HEK293T (cell line): Measurements from ENCODE around the gene GRSF1.

Experiments used
- BHLHE40 ChIP-seq: fragments of 450-650 bp; IDR thresholded peaks from 2 replicates; pipeline ENCODE4 v1.6.1; 2016; ENCODE audit warnings: mild to moderate bottlenecking, moderate library complexity, borderline replicate concordance
- FOXA1 ChIP-seq: fragments of 450-650 bp; IDR thresholded peaks from 2 replicates; pipeline ENCODE4 v1.6.1; 2016; ENCODE audit warnings: mild to moderate bottlenecking
- SP1 ChIP-seq: fragments of 450-650 bp; IDR thresholded peaks from 2 replicates; pipeline ENCODE4 v1.6.1; 2017
- SUZ12 ChIP-seq: fragments of 450-650 bp; IDR thresholded peaks from 2 replicates; pipeline ENCODE4 v1.6.1; 2016; ENCODE audit warnings: mild to moderate bottlenecking

DNA sequence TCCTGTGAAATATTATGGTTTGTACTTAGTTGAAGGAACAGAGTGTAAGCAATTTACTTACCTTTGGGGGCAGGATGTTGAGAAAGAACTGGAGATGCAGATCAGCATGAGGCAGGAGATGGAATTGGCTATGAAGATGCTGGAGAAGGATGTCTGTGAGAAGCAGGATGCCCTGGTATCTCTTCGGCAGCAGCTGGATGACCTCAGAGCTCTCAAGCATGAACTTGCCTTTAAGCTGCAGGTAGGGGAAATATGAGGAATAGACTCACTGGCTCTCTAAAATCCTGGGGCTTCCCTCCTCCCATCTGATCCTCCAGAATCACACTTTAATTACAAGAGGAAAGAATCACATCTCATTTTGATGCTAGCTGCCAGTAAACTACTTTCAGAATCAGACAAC lies 51.0 kb downstream of the GRSF1 start:
- no peak for TF ChIP-seq SP1
- no peak for TF ChIP-seq FOXA1
- TF ChIP-seq SUZ12 = no peak
- no peak for TF ChIP-seq BHLHE40
